Hematopoietic multipotent progenitor cell treated with erythropoietin and hydrocortisone succinate and interleukin-3 and kit ligand, for 4 days (in vitro differentiated cells): ENCODE data around the gene LIMK2.
A peak's percentile ranks its signal among the peaks of the same experiment; 100 is the strongest.

Experiments used
- DNase-seq: peaks from one replicate; pipeline ENCODE4 v3.0.0-alpha.2; 2015

The LIMK2 gene

GRCh38 chr22:31275576-31275975 is 63.5 kb downstream of the LIMK2 start:
- no peak for DNase-seq

- no peak for DNase-seq
These were observed 64.5 kb downstream of the LIMK2 start for GRCh38 chr22:31276426-31277167.

DNA sequence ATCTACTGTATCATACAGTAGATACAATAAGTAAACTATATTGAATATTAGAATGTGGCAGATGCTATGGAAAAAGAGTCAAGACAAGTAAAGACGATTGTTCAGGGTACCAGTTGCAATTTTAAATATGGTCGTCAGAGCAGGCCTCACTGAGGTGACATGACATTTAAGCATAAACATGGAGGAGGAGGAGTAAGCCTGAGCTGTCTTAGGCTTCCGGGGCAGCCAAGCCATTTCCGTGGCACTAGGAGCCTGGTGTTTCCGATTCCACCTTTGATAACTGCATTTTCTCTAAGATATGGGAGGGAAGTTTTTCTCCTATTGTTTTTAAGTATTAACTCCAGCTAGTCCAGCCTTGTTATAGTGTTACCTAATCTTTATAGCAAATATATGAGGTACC is 65.6 kb downstream of the LIMK2 start:
- no peak for DNase-seq

- DNase-seq = no peak
These were observed 66.1 kb downstream of the LIMK2 start for GRCh38 chr22:31278151-31278621.

DNA sequence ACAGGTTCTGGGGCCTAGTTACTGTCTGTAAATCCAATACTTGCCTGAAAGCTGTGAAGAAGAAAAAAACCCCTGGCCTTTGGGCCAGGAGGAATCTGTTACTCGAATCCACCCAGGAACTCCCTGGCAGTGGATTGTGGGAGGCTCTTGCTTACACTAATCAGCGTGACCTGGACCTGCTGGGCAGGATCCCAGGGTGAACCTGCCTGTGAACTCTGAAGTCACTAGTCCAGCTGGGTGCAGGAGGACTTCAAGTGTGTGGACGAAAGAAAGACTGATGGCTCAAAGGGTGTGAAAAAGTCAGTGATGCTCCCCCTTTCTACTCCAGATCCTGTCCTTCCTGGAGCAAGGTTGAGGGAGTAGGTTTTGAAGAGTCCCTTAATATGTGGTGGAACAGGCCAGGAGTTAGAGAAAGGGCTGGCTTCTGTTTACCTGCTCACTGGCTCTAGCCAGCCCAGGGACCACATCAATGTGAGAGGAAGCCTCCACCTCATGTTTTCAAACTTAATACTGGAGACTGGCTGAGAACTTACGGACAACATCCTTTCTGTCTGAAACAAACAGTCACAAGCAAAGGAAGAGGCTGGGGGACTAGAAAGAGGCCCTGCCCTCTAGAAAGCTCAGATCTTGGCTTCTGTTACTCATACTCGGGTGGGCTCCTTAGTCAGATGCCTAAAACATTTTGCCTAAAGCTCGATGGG is 66.7 kb downstream of the LIMK2 start:
- no peak for DNase-seq

DNA sequence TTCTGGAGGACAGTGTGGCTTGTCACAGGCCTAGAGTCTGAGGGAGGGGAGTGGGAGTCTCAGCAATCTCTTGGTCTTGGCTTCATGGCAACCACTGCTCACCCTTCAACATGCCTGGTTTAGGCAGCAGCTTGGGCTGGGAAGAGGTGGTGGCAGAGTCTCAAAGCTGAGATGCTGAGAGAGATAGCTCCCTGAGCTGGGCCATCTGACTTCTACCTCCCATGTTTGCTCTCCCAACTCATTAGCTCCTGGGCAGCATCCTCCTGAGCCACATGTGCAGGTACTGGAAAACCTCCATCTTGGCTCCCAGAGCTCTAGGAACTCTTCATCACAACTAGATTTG is 67.2 kb downstream of the LIMK2 start:
- DNase-seq = no peak

DNA sequence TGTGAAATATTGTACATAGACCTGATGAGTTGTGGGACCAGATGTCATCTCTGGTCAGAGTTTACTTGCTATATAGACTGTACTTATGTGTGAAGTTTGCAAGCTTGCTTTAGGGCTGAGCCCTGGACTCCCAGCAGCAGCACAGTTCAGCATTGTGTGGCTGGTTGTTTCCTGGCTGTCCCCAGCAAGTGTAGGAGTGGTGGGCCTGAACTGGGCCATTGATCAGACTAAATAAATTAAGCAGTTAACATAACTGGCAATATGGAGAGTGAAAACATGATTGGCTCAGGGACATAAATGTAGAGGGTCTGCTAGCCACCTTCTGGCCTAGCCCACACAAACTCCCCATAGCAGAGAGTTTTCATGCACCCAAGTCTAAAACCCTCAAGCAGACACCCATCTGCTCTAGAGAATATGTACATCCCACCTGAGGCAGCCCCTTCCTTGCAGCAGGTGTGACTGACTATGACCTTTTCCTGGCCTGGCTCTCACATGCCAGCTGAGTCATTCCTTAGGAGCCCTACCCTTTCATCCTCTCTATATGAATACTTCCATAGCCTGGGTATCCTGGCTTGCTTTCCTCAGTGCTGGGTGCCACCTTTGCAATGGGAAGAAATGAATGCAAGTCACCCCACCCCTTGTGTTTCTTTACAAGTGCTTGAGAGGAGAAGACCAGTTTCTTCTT is 67.9 kb downstream of the LIMK2 start:
- no peak for DNase-seq

- DNase-seq = no peak
These were observed 69.6 kb downstream of the LIMK2 start for GRCh38 chr22:31281733-31282132.

DNA sequence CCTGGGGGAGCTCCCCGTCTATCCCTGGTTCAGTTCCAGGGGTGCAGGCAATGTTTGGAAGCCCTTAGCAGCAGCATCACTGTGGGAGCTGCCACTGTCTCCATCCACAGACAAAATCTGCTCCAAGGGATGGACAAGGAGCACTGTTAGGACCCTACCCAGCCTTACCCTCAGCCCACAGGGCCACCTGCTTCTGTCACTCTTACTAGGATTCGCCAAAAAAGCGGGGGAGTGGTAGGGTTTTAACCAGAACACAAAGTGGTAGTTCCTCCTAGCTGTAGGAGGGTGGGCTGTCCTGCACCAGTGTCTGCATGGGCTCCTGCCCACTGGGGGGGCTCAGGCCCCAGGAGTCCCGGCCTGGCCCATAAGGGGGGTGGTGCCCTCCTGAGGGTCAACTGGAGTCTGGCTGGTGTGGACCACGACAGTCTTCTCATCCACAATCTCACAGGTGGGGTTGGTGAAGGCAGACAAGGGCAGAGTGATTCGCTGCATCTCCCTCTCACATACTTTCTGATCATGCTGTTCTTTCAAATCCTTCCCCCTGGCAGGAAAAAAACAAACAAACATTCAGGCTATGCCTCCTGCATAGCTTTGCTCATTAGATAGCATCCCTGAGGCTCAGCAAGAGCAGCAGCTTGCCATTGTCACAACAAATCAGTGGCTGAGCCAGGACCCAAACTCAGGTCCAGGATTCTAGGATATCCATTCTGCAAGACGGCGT is 70.8 kb downstream of the LIMK2 start:
- no peak for DNase-seq

- DNase-seq = peak; percentile 55
These were observed 72.4 kb downstream of the LIMK2 start for GRCh38 chr22:31284281-31285155.

DNA sequence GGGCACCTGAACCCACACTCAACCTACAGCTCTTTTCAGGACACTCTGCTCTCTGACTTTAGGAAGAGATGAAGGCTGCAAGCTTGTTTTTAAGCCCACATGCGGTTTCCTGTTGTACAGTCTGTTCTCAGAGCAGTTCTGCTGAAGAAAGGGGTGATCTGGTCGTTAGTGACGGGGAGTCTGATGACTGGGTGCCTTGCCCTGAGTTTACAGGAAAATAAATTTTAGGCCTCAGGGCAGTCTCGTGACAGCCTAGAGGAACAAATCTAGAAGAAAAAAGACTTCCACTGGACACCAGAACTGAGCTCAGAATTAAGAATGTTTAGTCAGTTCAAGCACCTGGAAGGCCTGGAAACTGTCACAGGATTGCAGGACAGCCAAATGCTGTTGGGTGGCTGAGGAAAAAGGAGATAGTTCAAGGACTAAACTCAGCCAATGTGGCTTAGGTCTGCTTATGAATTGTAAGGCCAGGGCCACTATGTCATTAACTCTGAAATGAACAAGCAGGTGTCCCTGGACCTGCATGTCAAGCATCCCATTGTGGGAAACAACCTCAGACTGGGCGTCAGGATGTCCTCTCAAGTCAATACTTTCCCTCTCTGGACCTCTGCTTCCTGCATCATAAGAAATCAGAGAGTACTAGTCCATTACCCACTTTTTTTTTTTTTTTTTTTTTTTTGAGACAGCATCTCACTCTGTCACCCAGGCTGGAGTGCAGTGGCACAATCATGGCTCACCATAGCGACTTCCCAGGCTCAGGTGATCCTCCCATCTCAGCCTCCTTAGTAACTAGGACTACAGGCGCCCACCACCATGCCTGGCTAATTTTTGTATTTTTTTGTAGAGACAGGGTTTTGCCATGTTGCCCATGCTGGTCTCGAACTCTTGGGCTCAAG is 74.5 kb downstream of the LIMK2 start:
- DNase-seq = peak; percentile 86

- DNase-seq = peak; percentile 64
These were observed 75.9 kb downstream of the LIMK2 start for GRCh38 chr22:31287818-31288495.

- DNase-seq = no peak
These were observed 76.6 kb downstream of the LIMK2 start for GRCh38 chr22:31288496-31289240.

DNA sequence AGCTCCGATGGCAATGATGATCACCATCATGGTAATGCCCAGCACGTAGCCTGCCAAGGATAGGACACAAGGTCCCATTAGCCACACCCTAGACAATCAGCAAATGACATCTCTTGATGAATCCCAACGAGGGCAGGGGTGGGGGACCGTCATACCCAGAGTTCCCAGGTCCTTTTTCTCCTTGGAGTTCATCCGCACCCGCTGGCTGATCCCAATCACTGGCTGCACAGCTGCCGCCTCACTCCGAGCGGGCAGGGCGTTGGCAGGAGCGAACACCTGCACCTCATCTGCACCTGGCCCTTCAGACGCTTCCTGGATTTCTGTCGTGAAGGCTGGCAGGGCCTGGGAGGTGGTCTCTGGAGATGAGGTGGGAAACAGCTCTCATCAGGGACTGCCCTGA is 77.2 kb downstream of the LIMK2 start:
- no peak for DNase-seq

- peak; percentile 96 for DNase-seq
These were observed 78.7 kb downstream of the LIMK2 start for GRCh38 chr22:31290494-31291471.

DNA sequence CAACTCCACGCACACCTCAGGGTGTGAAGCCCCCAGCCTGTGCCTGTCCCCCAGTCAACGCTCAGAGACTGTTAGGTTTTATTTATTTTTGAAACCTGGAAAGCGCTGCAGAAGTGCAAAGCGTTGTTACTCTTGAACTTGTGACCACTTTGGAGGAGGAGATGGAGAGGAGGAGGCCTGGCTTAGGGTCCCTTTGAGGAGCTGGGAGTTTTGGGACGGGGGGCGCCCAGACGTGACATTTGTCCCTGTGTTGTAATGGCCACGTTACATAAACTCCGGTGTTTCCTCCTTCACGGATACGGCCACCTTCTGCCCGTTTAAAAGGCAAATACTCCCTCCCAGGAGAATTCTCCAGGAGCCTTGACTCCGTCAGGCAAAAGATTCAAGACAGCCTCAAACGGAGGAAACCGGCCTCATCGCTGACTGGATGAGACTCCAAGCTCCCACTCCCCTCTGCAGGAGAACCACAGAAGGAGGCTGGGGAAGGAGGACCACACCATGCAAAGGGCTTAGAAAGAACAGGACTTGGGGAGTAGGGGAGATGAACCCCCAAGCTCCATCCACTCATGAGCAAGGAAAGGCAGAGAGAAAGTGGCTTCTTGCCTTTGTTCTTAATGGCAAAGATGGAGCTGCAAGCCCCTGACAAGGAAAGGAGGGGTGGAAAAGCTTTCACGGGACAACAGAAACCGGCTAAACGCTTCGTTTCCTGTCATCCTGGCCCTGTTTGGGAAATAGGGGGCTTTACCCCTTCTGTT is 79.6 kb downstream of the LIMK2 start:
- DNase-seq = peak; percentile 27

- DNase-seq = peak; percentile 95
These were observed 80.3 kb downstream of the LIMK2 start, which contains the start of gene PIK3IP1 for GRCh38 chr22:31292236-31292989. TSS of gene PIK3IP1 (minus strand) at chr22:31292488. CDS start at chr22:31292344, 144 bp downstream.
